Right hindlimb (tissue), 1 donor: ENCODE results near the gene EEF2K.
A peak's percentile ranks its signal among the peaks of the same experiment; 100 is the strongest.
"Not testable (repeated sequence)": the region's sequence is repeated elsewhere in the genome, so short reads cannot be mapped to it uniquely, and the experiment has no call there.

Experiments used
- DNase-seq: peaks from one replicate; pipeline ENCODE4 v3.0.0-alpha.2; 2018

The EEF2K gene

GRCh38 chr16:22297871-22298733, 92.0 kb downstream of the EEF2K start:
- DNase-seq: peak; percentile 84

DNA sequence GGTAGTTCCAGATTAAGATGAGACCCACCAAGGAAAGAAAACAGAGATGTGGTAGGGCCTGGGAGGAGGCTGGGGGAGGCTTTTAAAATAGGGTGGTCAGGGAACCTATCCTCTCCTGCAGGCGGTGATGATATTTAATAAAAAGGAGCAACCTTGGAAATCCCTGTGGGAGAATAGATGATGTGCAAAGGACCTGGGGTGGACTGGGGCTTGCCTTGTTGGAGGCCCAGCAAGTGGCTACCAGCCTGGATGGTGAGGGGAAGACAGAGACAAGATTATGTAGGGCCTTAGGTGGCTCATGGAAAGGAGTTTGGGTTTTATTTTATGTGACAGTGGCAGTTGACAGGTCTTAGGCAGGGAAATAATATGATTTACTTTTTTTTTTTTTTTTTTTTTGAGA, 93.0 kb downstream of the EEF2K start:
- no peak for DNase-seq

DNA sequence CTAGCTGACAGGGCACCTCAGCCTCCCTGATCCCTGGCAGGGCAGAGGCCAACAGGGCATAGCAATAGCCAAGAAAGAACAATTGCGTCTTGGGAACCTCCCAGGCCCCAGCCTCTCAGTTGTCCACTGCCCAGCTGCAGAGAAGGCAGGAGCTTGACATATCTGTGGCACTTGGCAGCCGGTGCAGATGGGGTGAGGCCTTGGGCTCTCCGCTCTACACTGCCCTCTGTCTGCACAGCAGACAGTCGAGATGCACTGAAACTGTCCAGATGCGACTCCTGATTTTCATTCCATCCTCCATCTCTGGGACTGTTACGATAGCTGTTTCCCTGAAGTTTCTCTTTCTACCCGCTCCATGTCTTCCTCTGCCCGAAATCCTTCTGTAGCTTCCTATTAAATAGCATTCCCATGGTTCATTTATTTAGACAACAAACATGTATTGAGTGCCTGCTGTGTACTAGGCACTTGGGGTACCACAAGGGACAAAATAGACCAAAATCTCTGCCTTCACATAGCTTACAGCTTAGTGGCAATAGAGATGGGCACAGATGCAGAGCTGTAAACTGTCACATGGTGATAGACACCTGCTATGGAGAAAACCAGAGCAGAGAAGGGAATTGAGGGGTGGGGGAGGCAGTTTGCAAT, 94.5 kb downstream of the EEF2K start:
- peak; percentile 49 for DNase-seq

DNA sequence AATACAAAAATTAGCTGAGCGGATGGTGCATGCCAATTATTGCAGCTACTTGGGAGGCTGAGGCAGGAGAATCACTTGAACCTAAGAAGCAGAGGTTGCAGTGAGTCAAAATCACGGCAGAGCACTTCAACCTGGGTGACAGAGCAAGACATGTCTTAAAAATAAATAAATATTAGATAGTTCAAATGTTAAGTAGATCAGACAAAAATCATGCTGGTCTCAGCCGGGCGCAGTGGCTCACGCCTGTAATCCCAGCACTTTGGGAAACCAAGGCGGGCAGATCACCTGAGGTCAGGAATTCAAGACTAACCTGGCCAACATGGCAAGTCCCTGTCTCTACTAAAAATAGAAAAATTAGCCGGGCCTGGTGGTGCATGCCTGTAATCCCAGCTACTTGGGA, 95.3 kb downstream of the EEF2K start:
- DNase-seq: not testable (repeated sequence)

DNA sequence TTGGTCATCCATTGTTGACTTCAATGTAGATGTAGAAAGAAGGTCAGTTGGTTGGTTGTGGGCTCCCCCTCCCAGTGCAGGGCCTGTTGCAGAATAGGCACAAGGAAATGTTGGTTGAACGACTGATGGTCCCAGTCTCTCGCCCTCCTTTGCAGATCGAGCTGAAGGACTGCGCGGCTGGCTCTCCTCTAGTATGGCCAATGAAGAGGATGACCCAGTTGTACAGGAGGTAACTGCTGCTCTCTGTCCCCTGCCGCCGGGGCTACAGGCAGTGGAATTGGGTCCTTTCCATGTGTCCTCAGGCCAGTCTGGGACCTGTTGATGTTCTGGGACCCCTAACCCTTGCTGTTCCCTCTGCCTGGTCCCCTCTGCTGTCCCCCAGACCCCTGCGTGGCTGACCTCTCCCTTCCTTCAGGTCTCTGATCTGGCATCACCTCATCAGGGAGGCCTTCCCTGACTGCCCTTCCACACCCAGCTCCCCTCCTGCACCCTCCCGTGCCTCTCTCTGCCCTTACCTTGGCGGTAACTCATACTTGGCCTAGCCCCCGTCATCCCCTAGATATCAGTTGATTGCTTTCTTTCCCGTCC, 96.8 kb downstream of the EEF2K start:
- DNase-seq: no peak

DNA sequence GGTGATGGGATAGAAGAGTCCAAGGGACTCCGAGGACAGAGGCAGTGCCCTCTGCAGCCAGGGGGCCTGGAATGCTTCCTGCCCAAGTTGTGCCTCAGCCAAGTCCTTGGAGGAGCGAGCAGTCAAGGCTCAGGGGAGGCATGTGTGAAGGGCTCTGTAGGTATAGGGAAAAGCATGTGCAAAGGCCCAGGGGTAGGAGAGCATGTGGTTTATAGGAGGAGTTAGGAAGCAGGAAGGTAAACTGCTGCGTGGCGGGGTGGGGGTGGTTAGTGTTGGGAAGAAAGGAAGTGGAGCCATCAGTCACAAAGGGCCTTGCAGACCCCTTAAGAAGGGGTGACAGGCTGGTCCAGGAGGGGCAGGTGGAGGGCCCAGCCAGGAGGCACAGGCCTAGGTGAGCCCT, 98.3 kb downstream of the EEF2K start:
- DNase-seq: no peak

- DNase-seq: no peak
Observed at GRCh38 chr16:22306788-22307187, 100.7 kb downstream of the EEF2K start.

GRCh38 chr16:22307838-22308237, 101.8 kb downstream of the EEF2K start:
- DNase-seq: no peak

DNA sequence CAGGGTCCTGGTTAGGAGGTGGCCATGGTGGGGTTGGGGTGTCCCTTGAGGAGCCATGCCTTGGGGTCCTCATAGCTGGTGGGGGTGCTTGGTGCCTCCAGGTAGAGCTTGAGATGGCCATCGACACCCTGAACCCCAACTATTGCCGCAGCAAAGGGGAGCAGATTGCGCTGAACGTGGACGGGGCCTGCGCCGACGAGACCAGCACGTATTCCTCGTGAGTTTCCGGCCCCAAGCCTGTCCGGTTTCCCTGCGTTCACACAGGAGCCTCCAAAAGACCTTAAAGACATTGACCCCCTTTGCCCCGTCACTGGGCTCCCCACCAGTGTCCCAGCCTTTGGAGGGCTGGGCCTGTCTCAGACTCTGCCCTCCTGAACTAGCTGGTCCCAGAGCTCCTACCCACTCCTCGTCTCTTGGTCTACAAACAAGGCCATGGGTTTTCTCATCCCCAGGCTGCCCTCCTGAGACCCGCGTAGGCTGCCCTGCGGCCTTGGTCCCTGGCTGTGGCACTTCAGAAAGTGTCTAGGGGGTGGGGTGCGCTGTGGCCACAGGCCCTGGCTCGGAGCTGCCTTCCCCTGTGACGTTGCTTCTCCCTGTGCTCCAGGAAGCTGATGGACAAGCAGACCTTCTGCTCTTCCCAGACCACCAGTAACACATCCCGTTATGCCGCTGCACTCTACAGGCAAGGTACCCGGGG, 102.9 kb downstream of the EEF2K start:
- DNase-seq: no peak

GRCh38 chr16:22311520-22311919, 105.4 kb downstream of the EEF2K start:
- DNase-seq: no peak

DNA sequence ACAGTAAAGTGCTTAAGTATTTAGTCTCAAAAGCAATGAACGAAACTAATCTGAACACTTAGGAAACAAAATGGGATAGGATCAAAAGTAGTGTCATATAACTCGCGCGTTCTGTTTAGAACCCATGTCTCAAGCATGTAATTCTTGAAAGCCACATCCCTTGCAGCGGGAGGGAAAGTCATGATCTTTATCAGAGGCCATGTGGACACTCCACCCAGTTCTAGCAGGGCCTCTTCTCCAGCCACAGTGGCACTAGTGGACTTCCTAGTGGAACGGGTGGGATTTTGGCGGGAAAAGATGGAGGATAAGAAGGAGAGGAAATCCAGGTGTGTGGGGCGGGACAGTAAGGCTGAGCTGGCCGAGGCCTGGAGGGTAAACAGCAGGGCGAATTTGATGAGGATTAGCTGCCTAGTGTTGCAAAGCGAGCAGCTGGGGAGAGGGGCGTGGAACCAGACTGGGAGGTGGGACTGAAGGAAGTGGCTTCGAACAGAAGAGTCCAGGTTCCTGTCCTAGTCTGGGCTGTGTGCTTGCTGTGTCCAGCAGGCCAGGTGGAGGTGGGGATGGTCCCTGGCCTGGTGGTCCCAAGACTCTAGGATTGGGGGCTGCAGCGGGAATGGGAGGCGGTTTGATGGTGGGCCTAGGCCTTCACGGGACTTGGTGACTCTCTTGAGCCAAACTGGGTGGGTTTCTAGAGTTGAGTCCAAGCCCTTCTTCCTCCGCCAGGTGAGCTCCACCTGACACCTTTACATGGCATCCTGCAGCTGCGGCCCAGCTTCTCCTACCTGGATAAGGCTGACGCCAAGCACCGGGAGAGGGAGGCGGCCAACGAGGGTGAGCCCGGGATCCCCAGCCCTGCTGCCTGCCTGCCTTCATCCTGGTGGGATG, 107.1 kb downstream of the EEF2K start:
- no peak for DNase-seq

DNA sequence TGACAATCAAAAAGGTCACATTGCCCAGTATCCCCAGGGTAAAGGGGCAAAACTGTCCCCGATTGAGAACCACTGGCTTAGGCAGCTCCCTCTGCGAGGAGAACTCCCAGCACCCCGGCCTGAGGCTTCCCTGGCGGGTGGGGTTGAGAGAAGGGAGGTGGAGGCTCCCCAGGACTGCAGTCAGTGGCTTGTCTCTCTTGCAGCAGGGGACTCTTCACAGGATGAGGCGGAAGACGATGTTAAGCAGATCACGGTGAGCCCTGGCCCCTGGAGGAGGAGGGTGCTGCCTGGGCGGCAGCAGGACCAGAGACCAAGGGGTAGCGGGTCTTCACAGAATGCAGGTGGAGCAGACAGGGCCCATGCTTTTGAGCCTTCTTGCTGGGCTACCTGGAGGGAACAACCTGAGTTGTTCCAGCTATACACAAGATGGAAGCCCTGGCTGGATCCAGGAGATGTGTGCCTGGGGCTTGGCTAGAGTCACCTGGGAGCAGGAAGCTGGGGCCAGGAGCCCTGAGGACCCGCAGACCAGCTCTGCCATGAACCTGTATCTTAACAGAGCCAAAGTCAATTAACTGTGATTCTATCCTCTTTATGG, 107.9 kb downstream of the EEF2K start:
- no peak for DNase-seq

- no peak for DNase-seq
Observed at GRCh38 chr16:22314661-22315626, 108.9 kb downstream of the EEF2K start.

DNA sequence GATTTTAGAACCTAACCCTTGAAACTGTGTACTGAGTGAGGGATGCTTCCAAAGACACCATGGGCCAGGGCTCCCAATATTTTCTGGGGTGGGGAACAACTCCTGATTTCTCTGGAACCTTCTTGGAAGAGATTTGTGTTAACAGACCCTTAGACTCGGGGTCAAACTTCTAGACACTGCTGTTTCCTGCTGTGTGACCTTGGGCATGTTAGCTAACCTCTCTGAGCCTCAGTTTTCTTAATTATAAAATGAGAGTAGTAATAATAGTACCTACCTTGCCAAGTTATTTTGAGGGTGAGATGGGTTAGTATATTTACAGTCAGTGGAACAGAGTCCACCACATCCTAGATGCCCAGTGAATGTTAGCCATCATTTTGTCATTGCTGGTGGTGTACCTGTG, 109.9 kb downstream of the EEF2K start:
- no peak for DNase-seq

GRCh38 chr16:22316411-22316811, 110.3 kb downstream of the EEF2K start:
- no peak for DNase-seq

GRCh38 chr16:22317001-22317530, 111.0 kb downstream of the EEF2K start:
- no peak for DNase-seq

DNA sequence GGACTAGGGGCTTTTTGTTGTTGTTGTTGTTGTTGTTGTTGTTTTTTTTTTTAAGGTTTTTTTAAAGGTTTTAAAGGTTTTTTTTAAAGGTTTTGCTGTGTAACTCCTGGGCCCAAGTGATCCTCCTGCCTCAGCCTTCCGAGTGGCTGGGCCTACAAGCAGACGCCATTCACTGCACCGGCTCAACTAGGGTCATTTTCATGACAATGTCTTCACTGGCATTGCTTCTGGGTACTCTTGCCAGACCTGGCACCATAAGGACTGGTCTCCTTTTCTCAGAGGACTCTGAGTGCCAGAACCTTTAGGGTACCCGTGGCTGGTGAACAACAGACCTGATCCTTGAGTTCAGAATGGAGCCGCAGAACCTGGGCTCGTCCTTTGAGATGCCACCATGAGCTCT, 111.5 kb downstream of the EEF2K start:
- DNase-seq: no peak

GRCh38 chr16:22318690-22319358, 112.7 kb downstream of the EEF2K start:
- DNase-seq: no peak

DNA sequence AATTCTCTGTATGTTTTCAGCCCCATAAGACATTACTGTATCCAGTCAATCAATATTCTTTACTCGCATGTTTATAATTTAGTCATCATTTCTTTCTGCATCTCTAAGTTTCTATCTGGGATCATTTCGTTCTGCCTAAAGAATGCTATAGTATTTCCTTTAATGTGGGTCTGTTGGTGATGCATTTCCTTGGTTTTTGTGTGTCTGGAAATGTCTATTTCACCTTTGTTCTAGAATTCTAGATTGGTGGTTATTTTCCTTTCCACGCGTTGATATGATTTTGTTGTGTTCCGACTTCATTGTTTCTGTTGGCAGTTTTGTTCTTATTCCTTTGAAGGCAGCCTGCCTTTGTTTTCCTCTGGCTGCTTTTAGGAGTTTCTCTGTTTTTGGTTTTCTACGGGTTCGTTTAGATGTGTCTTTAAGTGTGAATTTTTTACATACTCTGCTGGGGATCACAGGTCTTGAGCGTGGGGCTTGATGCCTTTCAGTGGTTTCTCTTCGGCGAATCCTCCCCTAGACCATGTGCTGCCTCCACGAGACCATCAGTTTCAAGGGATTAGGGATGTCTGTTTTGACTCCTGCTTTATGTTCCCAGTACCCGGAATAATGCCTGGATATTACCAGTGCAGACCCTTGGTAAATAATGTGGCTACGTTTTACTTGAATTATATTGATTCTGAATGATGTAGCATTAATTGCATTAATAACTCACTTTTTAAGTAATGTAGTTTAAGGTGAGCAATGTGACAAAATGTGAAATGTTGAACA, 114.7 kb downstream of the EEF2K start:
- no peak for DNase-seq
